BE2C (cell line): ENCODE results near the gene ABHD1.

Source experiments
- DNase-seq: peaks from one replicate; pipeline ENCODE4 v3.0.0-alpha.2; 2020
- H3K27me3 ChIP-seq: fragments of 250-450 bp; sonication (Bioruptor Pico); 2 replicates; pipeline ENCODE4 v1.5.1; 2020; ENCODE audit warnings: mild to moderate bottlenecking
- H3K36me3 ChIP-seq: fragments of 250-450 bp; sonication (Bioruptor Pico); 2 replicates; pipeline ENCODE4 v1.5.1; 2020; ENCODE audit warnings: mild to moderate bottlenecking
- H3K4me1 ChIP-seq: fragments of 250-450 bp; sonication (Bioruptor Pico); 2 replicates; pipeline ENCODE4 v1.5.1; 2020
- H3K4me3 ChIP-seq: 2 replicates; pipeline ENCODE4 v1.5.1; 2011; ENCODE audit warnings: low read depth, low read length
- H3K9me3 ChIP-seq: fragments of 250-450 bp; sonication (Bioruptor Pico); 2 replicates; pipeline ENCODE4 v1.5.1; 2020
- CTCF ChIP-seq: IDR thresholded peaks from 2 replicates; pipeline ENCODE4 v1.5.1; 2012; ENCODE audit warnings: mild to moderate bottlenecking, low read depth, low read length

ABHD1 gene

GRCh38 chr2:27127883-27128667 is 4.5 kb downstream of the ABHD1 start:
- Histone ChIP-seq H3K27me3 (no peaks in the 10 kb centered on the region), H3K4me1 (no peaks in the 10 kb centered on the region; the same call in 1 of the 2 replicates), H3K9me3 (no peaks in the 10 kb centered on the region), H3K4me3 (no peak overlapping the region), H3K36me3 (peaks cover 24% of the 10 kb centered on the region)
- DNase-seq = no peak
- TF ChIP-seq CTCF = no peak

GRCh38 chr2:27128668-27129571 is 5.3 kb downstream of the ABHD1 start:
- no peaks in the 10 kb centered on the region; the same call in none of the 2 replicates for H3K4me1 ChIP-seq
- peaks cover 24% of the 10 kb centered on the region for H3K36me3 ChIP-seq
- no peak for DNase-seq

GRCh38 chr2:27130396-27130795 is 6.8 kb downstream of the ABHD1 start:
- Histone ChIP-seq H3K4me3 (no peak overlapping the region), H3K36me3 (peaks cover 24% of the 10 kb centered on the region)
- no peak for TF ChIP-seq CTCF

More at GRCh38 chr2:27128668-27129571, 5.3 kb downstream of the ABHD1 start:
- TF ChIP-seq CTCF = no peak
- H3K9me3 ChIP-seq = no peaks in the 10 kb centered on the region
- no peak overlapping the region for H3K4me3 ChIP-seq
- no peaks in the 10 kb centered on the region for H3K27me3 ChIP-seq

GRCh38 chr2:27131429-27131828 is 7.8 kb downstream of the ABHD1 start:
- no peaks in the 10 kb centered on the region; the same call in 1 of the 2 replicates for H3K4me1 ChIP-seq
- no peaks in the 10 kb centered on the region for H3K9me3 ChIP-seq
- H3K4me3 ChIP-seq = no peak overlapping the region
- TF ChIP-seq CTCF = no peak
- H3K36me3 ChIP-seq = peaks cover 24% of the 10 kb centered on the region
- no peaks in the 10 kb centered on the region for H3K27me3 ChIP-seq
- no peak for DNase-seq

More at GRCh38 chr2:27130396-27130795, 6.8 kb downstream of the ABHD1 start:
- Histone ChIP-seq H3K27me3 (no peaks in the 10 kb centered on the region), H3K9me3 (no peaks in the 10 kb centered on the region), H3K4me1 (no peaks in the 10 kb centered on the region; the same call in 1 of the 2 replicates)
- no peak for DNase-seq

- no peak for DNase-seq
- TF ChIP-seq CTCF = no peak
- no peaks in the 10 kb centered on the region; the same call in 1 of the 2 replicates for H3K4me1 ChIP-seq
- no peaks in the 10 kb centered on the region for H3K27me3 ChIP-seq
- H3K36me3 ChIP-seq = peaks cover 24% of the 10 kb centered on the region
- H3K9me3 ChIP-seq = no peaks in the 10 kb centered on the region
- peak overlapping the region; percentile 95 for H3K4me3 ChIP-seq
Observed at GRCh38 chr2:27133195-27133875, 9.7 kb downstream of the ABHD1 start.
